HEK293 (cell line): Measurements from ENCODE around the gene NPHP4.

Experiments
- CTCF ChIA-PET: fragments of 350-600 bp; formaldehyde crosslinking; extraction: SDS; loops from one replicate; lab custom pipeline; 2021; ENCODE audit warnings: antibody characterized with exemption; lab: Yijun Ruan, JAX
- POLR2A ChIA-PET: fragments of 300-600 bp; formaldehyde crosslinking; extraction: SDS; loops from one replicate; lab custom pipeline; 2020; ENCODE audit warnings: antibody characterized with exemption, inconsistent platforms; lab: Yijun Ruan, JAX
- H3K27ac ChIP-seq: fragments of 200-500 bp; sonication (Bioruptor generic); 2 replicates; pipeline ENCODE4 v1.5.1; 2014; ENCODE audit warnings: low read depth, low read length, control low read depth, inconsistent platforms; ENCODE audit errors: extremely low read depth
- H3K36me3 ChIP-seq, 2 experiments: fragments of 200-500 bp in 1 of 2; sonication (Bioruptor generic) in 1 of 2; 1 replicate in 1 of 2; 2 replicates in 1 of 2; pipeline ENCODE4 v1.5.1; 2014 to 2017; ENCODE audit warnings: inconsistent platforms in 2 of 2, low read length in 2 of 2; ENCODE audit not compliant: control insufficient read depth in 2 of 2, insufficient read depth in 1 of 2
- H3K4me1 ChIP-seq: fragments of 200-500 bp; sonication (Bioruptor generic); 2 replicates; pipeline ENCODE4 v1.5.1; 2014; ENCODE audit warnings: mild to moderate bottlenecking, low read length, inconsistent platforms; ENCODE audit not compliant: control insufficient read depth, insufficient read depth
- H3K4me3 ChIP-seq: 2 replicates; pipeline ENCODE4 v1.5.1; 2011; ENCODE audit warnings: low read depth, mild to moderate bottlenecking, control low read depth, low read length, moderate library complexity
- H3K9me3 ChIP-seq: fragments of 200-500 bp; sonication (Bioruptor generic); 2 replicates; pipeline ENCODE4 v1.5.1; 2014; ENCODE audit warnings: low read depth, low read length, inconsistent platforms; ENCODE audit not compliant: control insufficient read depth, insufficient read depth
- BCL6B ChIP-seq: fragments of 450-650 bp; formaldehyde crosslinking; IDR thresholded peaks from 2 replicates; pipeline ENCODE4 v1.5.1; 2017; ENCODE audit warnings: missing biosample characterization, missing genetic modification characterization
- ELK4 ChIP-seq: IDR thresholded peaks from 2 replicates; pipeline ENCODE4 v1.6.1; 2011; ENCODE audit warnings: mild to moderate bottlenecking, low read depth, low read length, borderline replicate concordance
- GLI4 ChIP-seq: fragments of 450-650 bp; formaldehyde crosslinking; IDR thresholded peaks from 2 replicates; pipeline ENCODE4 v1.5.1; 2016; ENCODE audit warnings: missing biosample characterization, missing genetic modification characterization
- HOXC10 ChIP-seq: sonication (generic); formaldehyde crosslinking; IDR thresholded peaks from 2 replicates; pipeline ENCODE4 v1.8.1; 2023; ENCODE audit warnings: mild to moderate bottlenecking, missing genetic modification reagents
- ZBTB20 ChIP-seq: fragments of 450-650 bp; formaldehyde crosslinking; IDR thresholded peaks from 2 replicates; pipeline ENCODE4 v1.5.1; 2016; ENCODE audit warnings: missing biosample characterization, missing genetic modification characterization
- ZEB2 ChIP-seq: fragments of 450-650 bp; formaldehyde crosslinking; IDR thresholded peaks from 2 replicates; pipeline ENCODE4 v1.5.1; 2016; ENCODE audit warnings: missing biosample characterization, missing genetic modification characterization
- ZFP69B ChIP-seq: fragments of 450-650 bp; formaldehyde crosslinking; IDR thresholded peaks from 2 replicates; pipeline ENCODE4 v1.5.1; 2016; ENCODE audit warnings: missing biosample characterization, missing genetic modification characterization
- ZNF174 ChIP-seq: fragments of 450-650 bp; formaldehyde crosslinking; IDR thresholded peaks from 2 replicates; pipeline ENCODE4 v1.5.0; 2017; ENCODE audit warnings: missing biosample characterization, mild to moderate bottlenecking, missing genetic modification characterization
- ZNF19 ChIP-seq: fragments of 450-650 bp; formaldehyde crosslinking; IDR thresholded peaks from 2 replicates; pipeline ENCODE4; 2016; ENCODE audit warnings: missing biosample characterization, missing genetic modification characterization, low read depth
- ZNF302 ChIP-seq: fragments of 450-650 bp; formaldehyde crosslinking; IDR thresholded peaks from 2 replicates; pipeline ENCODE4 v1.5.1; 2016; ENCODE audit warnings: missing biosample characterization, missing genetic modification characterization, low read depth
- ZNF501 ChIP-seq: fragments of 450-650 bp; formaldehyde crosslinking; IDR thresholded peaks from 2 replicates; pipeline ENCODE4 v1.5.1; 2016; ENCODE audit warnings: missing biosample characterization, missing genetic modification characterization
- ZNF518A ChIP-seq: fragments of 450-650 bp; formaldehyde crosslinking; conservative IDR thresholded peaks from 2 replicates; pipeline ENCODE4 v1.5.1; 2016; ENCODE audit warnings: low read depth, missing biosample characterization, missing genetic modification characterization
- ZNF529 ChIP-seq: fragments of 450-650 bp; formaldehyde crosslinking; IDR thresholded peaks from 2 replicates; pipeline ENCODE4 v1.5.1; 2017; ENCODE audit warnings: missing genetic modification characterization, missing biosample characterization; ENCODE audit not compliant: insufficient replicate concordance
- ZNF658 ChIP-seq: fragments of 450-650 bp; formaldehyde crosslinking; IDR thresholded peaks from 2 replicates; pipeline ENCODE4; 2016; ENCODE audit warnings: missing biosample characterization, missing genetic modification characterization
- TF ChIP-seq, protein P1 (sequence below): fragments of 450-650 bp; formaldehyde crosslinking; IDR thresholded peaks from 2 replicates; pipeline ENCODE4 v1.5.1; 2016; ENCODE audit warnings: missing biosample characterization, missing genetic modification characterization
- TF ChIP-seq, protein P2 (sequence below): fragments of 450-650 bp; formaldehyde crosslinking; IDR thresholded peaks from 2 replicates; pipeline ENCODE4 v1.5.1; 2017; ENCODE audit warnings: missing biosample characterization, missing genetic modification characterization
- TF ChIP-seq, protein P3 (sequence below): fragments of 450-650 bp; formaldehyde crosslinking; IDR thresholded peaks from 2 replicates; pipeline ENCODE4 v1.5.1; 2017; ENCODE audit warnings: missing biosample characterization, missing genetic modification characterization
- TF ChIP-seq, protein P4 (sequence below): fragments of 450-650 bp; formaldehyde crosslinking; optimal IDR thresholded peaks from 2 replicates; pipeline ENCODE3; 2016; ENCODE audit warnings: missing biosample characterization, mild to moderate bottlenecking, missing genetic modification characterization

NPHP4 gene

DNA sequence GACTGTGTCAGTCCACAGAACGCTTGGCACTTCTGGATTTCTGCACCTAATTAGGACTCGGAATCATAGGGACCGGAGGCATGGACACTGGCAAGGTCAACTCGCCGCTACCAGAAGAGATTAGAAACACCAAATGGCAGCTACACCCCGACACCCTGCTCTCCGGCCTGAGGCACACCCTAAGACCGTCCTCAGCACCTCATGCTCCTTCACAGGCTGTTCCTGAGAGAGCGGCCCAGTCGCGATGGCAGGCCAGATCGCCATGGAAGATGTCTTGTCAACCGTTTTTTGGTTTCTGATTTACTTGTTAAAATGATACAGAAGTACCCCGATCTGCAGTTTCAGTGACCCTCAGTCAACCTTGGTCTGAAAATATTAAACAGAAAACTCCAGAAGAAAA lies 46.8 kb downstream of the NPHP4 start (continued):
- TF ChIP-seq ZNF518A: no peak
- TF ChIP-seq BCL6B (tag by site-specific recombination): no peak

DNA sequence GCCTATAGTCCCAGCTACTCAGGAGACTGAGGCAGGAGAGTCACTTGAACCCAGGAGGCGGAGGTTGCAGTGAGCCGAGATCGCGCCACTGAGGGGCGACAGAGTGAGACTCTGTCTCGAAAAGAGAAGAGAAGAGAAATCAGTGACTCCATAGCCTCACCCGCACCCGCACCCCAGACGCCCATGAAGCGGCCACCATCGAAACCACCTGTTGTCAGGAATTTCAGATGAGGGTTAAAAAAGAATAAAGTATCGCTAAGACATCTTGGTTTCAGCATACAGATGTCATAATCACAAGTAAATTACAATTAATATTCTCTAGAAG lies 47.4 kb downstream of the NPHP4 start:
- ChIA-PET CTCF (no interaction called here), POLR2A (no interaction called here)
- no peaks in the 10 kb centered on the region for H3K4me1 ChIP-seq
- no peaks in the 10 kb centered on the region for H3K9me3 ChIP-seq
- TF ChIP-seq ZFP69B (tag by site-specific recombination): no peak
- no peak for TF ChIP-seq ZNF302 (tag by site-specific recombination)
- no peak for TF ChIP-seq ZNF501
- TF ChIP-seq ELK4: no peak
- TF ChIP-seq ZNF529 (tag by site-specific recombination): no peak
- TF ChIP-seq ZNF19 (tag by site-specific recombination): no peak
- no peak for TF ChIP-seq ZBTB20 (tag by site-specific recombination)
- TF ChIP-seq HOXC10 (CRISPR knock-in tag): no peak
- TF ChIP-seq ZNF658 (tag by site-specific recombination): no peak
- TF ChIP-seq ZNF174 (tag by site-specific recombination): no peak
- TF ChIP-seq, protein P1, sequence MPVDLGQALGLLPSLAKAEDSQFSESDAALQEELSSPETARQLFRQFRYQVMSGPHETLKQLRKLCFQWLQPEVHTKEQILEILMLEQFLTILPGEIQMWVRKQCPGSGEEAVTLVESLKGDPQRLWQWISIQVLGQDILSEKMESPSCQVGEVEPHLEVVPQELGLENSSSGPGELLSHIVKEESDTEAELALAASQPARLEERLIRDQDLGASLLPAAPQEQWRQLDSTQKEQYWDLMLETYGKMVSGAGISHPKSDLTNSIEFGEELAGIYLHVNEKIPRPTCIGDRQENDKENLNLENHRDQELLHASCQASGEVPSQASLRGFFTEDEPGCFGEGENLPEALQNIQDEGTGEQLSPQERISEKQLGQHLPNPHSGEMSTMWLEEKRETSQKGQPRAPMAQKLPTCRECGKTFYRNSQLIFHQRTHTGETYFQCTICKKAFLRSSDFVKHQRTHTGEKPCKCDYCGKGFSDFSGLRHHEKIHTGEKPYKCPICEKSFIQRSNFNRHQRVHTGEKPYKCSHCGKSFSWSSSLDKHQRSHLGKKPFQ (tag by site-specific recombination): no peak
- TF ChIP-seq, protein P2, sequence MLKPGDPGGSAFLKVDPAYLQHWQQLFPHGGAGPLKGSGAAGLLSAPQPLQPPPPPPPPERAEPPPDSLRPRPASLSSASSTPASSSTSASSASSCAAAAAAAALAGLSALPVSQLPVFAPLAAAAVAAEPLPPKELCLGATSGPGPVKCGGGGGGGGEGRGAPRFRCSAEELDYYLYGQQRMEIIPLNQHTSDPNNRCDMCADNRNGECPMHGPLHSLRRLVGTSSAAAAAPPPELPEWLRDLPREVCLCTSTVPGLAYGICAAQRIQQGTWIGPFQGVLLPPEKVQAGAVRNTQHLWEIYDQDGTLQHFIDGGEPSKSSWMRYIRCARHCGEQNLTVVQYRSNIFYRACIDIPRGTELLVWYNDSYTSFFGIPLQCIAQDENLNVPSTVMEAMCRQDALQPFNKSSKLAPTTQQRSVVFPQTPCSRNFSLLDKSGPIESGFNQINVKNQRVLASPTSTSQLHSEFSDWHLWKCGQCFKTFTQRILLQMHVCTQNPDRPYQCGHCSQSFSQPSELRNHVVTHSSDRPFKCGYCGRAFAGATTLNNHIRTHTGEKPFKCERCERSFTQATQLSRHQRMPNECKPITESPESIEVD: no peak
- TF ChIP-seq, protein P3, sequence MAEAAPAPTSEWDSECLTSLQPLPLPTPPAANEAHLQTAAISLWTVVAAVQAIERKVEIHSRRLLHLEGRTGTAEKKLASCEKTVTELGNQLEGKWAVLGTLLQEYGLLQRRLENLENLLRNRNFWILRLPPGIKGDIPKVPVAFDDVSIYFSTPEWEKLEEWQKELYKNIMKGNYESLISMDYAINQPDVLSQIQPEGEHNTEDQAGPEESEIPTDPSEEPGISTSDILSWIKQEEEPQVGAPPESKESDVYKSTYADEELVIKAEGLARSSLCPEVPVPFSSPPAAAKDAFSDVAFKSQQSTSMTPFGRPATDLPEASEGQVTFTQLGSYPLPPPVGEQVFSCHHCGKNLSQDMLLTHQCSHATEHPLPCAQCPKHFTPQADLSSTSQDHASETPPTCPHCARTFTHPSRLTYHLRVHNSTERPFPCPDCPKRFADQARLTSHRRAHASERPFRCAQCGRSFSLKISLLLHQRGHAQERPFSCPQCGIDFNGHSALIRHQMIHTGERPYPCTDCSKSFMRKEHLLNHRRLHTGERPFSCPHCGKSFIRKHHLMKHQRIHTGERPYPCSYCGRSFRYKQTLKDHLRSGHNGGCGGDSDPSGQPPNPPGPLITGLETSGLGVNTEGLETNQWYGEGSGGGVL: no peak
- no peak for TF ChIP-seq ZEB2 (tag by site-specific recombination)
- TF ChIP-seq, protein P4, sequence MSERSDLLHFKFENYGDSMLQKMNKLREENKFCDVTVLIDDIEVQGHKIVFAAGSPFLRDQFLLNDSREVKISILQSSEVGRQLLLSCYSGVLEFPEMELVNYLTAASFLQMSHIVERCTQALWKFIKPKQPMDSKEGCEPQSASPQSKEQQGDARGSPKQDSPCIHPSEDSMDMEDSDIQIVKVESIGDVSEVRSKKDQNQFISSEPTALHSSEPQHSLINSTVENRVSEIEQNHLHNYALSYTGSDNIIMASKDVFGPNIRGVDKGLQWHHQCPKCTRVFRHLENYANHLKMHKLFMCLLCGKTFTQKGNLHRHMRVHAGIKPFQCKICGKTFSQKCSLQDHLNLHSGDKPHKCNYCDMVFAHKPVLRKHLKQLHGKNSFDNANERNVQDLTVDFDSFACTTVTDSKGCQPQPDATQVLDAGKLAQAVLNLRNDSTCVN (tag by site-specific recombination): no peak
- TF ChIP-seq GLI4 (tag by site-specific recombination): no peak
- no peak overlapping the region for H3K4me3 ChIP-seq
- peaks cover 0 to 41% of the 10 kb centered on the region in 2 experiments; a peak in 1 of 3 replicates for H3K36me3 ChIP-seq
- H3K27ac ChIP-seq: no peak overlapping the region
